GM18507 (cell line): Measurements from ENCODE around the gene COPZ2.
A peak's percentile ranks its signal among the peaks of the same experiment; 100 is the strongest.
"Not testable (repeated sequence)": the region's sequence is repeated elsewhere in the genome, so short reads cannot be mapped to it uniquely, and the experiment has no call there.

Experiments
- DNase-seq: peaks from one replicate; pipeline ENCODE4 v3.0.0; 2011; ENCODE audit warnings: low read depth; ENCODE audit not compliant: insufficient read length; ENCODE audit errors: extremely low spot score
- FAIRE-seq: peaks from 2 replicates; lab custom pipeline; 2011; peaks lifted over from hg19 to GRCh38; lab: Jason Lieb, UNC

Gene COPZ2

DNA sequence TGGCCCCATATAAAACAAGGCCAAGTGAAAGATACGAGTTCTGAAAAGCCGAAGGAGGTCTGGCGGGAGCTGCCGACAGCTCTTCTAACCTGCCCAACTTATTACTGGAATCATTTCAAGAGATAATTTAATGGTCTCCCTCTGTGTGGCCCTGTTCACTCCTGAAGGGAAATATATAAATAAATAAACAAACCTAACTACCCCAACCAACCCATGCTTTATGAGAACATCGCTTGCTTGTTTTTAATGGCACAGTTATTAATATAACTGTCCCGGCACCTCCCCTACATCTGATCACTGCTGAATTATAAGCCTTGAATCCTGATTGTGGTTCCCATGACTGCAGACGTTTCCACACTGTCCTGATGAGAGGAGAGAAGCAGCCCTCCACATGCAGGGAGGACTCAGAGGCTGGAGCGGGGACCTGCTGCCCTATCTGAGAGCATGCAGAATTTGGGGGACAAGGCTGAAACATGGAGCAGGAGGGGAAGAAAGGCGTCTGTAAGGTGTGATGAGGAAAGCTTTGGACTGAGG, 44.5 kb downstream of the COPZ2 start:
- DNase-seq (no peak), FAIRE-seq (no peak)

DNA sequence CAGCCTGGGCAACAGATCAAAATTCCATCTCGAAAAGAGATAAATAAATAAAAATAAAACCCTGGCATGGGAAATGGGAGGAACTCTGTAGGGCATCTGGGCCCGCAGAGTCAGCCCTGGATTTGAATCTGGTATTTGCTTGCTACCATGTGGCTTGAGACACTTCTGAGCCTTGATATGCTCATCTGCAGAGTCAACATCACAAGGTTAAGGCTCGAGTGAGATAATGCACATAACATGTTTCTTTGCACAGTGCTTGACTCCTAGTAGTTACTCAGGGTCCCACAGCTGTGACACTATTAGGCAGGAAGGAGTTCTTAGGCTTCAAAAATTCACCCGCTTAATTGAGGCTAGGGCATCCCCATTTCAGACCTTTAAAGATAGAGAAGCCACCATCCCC, 45.4 kb downstream of the COPZ2 start:
- FAIRE-seq (no peak), DNase-seq (no peak)

DNA sequence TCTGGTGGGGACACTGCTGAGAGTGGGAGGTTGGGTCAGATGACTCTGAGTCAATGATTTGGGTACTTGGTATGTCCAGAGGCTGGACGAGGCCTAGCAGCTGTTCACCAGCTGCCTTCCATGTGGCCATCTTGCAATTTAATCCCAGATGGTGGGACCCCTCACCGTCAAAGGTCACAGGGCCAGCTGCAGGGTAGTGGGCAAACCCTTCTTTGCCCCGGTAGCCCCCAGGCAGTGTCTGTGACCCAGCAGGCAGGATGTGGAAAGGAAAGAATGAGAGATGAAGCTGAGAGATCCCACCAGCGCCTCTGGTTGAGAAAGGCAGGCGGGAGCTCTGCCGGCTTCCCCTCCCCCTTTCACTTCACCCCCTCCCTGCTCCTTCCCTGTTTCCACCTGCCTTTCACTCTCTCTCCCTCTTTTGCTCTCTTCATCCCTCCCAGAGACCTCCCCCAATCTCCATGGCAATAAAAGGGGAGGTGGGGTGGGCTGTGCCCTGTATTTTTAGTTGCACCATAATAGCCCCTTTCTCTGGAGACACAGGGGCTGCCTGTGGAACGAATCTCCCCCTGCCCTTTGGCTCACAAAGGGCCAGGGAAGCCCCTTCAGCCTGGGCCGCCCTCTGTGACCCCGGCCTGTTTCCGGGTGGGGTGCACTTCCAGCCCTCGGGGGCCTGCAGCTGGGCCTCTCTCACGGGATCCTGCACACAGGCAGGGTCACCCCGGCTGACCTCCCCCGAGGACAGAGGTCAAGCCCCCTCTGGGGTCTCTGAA, 46.5 kb downstream of the COPZ2 start:
- FAIRE-seq (no peak), DNase-seq (no peak)

DNA sequence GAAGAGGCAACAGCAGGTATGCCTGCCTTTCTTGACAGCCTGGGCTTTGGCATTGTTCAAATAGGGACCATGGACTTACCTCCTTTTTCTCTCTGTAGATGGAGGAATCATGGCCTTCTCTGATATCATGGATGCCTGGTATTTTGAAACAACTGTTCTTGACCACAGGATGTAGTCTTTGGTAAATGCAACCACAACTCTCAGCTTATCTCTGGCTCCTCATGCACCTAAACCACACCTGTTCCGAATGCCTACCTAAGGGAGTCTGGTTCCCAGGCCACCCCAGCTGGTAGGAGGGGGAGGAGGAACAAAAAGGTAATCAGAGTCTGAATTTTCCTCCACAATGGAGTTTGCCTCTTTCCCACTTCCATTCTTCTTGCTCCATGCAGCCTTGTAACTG, 47.9 kb downstream of the COPZ2 start:
- FAIRE-seq (peak; percentile 24), DNase-seq (no peak)

DNA sequence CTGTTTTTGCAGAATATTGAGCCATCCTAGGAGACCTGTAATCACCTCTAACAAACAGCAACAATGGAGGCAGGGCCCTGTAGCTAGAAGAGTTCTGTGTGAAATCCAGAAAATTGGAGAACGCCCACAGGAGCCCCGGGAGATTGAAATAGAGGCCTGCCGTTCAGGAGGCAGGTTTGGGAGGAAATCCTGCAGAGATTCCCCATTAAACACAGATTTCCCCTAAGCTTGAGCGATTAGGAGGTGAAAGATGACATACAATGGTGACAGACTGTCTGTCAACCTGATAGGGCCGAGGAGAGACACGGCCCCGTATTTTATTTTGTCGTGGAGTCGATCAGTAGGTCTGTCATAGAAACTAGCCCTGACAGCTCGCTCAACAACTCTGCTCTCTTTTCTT, 48.4 kb downstream of the COPZ2 start:
- FAIRE-seq: no peak
- DNase-seq: no peak

DNA sequence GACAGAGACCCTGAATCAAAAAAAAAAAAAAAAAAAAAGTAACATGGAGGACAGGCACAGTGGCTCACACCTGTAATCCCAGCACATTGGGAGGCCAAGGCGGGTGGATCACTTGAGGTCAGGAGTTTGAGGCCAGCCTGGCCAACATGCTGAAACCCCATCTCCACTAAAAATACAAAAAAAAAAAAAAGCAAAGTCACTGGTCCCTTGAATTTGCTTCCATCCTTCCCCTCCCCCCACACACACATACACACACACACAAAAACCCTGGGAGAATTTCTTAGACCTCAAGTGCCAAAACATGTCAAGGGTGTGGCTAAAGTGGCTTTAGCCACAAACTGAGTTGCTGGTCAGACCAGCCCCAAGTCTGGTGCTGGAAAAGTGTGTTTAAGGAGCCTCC, 49.2 kb downstream of the COPZ2 start:
- FAIRE-seq: not testable (repeated sequence)

DNA sequence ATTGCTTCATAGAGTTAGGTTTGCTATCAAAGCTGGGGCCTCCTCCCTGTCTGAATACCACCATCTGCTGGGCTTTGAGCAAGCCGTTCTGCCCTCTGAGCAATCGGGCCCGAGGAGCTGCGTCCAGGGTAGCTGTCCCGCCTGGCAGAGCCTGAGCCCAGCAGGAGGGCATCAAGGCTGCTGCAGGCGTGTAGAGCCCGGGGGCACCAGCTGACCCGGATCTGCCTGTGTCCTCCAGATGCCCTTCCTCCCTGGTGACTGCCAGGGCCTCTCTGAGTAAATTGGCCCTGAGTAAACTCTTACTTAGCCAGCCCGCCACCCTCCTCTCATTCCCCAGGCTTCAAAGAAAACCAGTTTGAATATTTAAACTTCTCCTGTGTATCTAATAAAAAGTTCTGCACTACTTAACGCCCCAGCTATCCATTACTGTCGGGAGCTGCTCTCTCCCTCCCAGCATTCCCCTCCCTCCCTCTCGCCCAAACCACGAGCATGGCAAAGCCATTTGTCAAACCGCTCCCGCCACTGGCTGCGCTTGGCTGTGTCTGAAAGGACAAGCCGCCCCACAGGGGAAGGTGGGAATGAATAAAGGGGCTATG, 50.3 kb downstream of the COPZ2 start:
- DNase-seq (no peak), FAIRE-seq (no peak)

More for the DNA sequence above, 49.2 kb downstream of the COPZ2 start:
- not testable (repeated sequence) for DNase-seq

DNA sequence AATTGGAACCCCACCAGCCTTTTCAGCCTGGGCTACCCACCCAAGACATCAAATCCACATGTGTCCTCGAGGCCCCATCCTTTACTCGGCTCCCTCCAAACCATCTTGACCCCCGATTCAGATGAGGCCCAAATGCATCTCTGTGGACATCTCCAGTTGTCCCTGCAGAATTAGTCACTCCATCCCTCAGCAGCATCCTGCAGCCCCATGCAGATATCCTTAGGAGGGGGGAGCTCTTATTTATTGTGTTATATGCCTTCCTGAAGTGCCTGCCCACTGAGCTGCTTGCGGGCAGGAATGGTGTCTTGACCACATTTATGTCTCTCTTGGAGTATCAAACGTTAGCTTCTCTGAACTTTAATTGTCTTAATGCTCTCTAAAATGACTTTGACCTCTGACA, 51.1 kb downstream of the COPZ2 start:
- FAIRE-seq (no peak), DNase-seq (no peak)

DNA sequence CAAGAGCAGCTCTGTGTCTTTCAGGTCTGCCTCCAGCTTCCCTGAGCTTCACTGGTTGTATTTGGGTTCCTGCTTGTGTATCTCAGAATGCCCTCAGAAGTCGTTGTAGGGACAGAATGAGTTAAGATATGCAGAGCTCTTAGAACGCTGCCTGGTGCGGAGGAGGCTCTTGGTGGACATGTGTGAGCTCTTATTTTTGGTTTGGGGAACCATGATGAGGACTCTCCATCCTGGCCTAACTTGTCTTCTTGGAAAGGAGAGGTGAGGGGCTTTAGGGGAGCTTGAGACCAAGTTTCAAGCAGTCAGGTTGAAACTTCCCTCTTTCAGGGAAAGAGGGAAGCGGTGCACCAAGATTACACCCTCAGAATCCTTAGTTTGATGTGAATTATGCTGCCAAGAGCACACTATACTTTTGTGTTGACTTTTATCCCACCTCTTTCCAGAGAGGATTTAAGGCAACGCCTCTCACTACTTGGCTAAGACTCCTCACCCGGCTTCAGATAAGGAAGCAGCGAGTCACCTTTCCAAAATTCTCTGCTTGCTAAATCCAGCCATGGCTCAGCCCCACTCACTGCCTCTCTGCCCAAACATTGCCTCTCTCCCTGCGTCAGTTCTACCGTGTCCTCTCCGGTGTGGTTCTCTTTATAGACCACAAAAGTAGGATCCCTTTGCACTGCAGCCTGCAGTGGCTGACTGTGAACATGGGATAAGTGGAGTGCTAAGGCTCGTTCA, 53.9 kb downstream of the COPZ2 start:
- FAIRE-seq (no peak), DNase-seq (no peak)

DNA sequence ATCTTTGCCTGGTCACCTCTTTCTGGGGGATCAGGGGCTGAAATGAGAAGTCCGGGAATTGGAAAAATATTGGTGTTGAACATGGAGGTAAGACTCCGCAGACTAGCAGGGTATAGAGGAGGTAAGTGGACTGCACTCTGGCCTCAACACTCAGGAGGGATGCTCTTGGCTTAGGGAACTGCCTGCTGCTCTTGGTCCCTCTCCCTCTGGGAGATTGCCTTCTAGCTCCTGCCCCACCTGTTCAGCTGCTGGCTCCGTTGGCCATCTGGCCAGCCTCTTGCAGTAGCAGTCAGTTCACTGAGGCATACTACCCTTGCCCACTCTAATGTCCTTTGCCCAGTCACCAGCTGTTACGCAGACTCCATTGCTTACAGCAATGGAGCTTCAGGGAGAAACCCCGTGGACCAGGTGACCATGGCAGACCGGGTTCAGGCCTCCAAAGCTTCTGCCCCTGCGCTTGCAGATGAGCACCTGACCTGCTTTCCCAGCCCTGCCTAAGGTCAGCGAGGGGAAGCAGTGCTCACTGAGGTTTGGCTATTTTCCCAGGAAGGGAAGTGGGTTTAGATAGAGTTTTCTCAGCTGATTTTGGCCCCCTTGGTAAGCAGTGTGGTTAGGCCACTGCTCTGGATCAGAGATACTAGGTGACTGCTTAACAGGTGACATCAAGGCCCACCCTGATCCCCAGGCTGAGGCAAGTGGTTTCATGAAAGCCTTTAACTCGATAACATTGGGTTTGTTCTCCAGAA, 54.8 kb downstream of the COPZ2 start:
- FAIRE-seq (no peak), DNase-seq (no peak)

DNA sequence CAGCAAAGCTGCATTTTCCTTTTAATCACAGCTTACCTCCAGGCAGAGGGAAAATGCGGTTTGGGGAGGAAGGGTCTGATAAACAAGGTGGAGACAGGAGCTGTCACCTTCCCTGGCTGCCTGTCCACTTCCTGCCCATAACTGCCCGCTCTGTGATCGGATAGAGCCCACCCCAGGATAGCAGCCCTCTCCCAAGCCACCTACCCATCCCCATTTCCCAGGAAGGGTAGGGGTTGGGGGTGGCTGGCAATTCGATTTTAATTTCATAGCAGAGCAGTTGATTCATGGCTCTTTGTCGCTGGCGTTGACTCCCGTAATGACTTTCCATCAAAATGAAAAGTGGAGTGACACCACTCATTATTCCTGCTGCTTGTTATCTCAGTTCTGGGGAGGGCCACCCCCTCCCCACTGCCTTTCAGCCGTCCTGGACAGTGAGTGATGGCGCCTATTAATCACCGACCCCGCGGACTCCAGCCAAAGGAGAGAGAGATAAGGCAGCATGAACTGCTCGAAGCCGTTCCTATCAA, 55.4 kb downstream of the COPZ2 start:
- DNase-seq (no peak), FAIRE-seq (no peak)

DNA sequence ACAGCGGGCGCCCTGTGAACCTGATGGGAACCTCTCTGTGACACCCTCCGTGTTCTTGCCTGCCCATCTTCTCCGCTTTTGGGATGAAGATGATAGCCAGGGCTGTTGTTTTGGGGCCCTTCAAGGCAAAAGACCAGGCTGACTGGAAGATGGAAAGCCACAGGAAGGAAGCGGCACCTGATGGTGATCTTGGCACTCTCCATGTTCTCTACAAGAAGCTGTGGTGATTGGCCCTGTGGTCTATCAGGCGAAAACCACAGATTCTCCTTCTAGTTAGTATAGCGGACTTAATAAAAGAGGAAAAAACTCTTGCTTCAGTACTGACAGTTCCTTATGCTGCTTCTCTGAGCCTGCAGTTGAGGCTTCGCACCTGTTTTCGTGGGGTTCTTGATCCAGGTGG, 56.1 kb downstream of the COPZ2 start:
- FAIRE-seq (no peak), DNase-seq (no peak)

DNA sequence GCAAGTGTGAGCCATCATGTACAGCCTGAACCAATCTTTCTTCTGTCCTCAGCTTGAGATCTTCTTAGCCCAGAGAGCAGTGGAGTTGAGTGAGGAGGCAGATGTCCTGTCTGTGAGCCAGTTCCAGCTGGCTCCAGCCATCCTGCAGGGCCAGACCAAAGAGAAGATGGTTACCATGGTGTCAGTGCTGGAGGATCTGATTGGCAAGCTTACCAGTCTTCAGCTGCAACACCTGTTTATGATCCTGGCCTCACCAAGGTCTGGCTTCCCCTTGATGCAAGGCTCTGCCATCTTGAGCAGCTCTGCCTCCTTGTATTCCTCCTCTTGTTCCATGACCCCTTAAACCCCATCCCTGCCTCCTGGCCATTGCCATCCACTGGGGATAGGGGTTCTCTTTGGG, 57.1 kb downstream of the COPZ2 start:
- DNase-seq (no peak), FAIRE-seq (no peak)

DNA sequence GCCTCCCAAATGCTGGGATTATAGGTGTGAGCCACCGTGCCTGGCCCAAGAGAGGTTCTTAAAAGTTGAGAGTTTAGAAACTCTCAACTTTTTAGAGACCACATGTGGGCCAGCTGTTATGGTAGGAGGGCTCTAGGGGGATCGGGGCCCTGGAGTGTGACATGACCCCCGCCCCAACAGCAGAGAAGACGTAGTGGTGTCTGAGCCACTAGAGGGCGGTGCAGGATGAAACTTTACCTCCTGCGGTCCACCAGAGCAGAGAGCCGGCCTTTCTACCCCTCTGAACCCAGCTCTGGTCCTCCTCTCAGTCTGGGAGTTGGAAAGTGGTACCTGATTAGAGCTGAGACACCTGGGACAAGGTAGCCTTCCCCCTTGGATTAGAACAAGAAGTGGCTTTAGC, 59.3 kb downstream of the COPZ2 start:
- FAIRE-seq (no peak), DNase-seq (peak; percentile 49)
